DMS79 treated with DMSO at 0.1 percent for 48 hours (cell line): ENCODE data around the gene CRYGB.
"Not testable (repeated sequence)": the region's sequence is repeated elsewhere in the genome, so short reads cannot be mapped to it uniquely, and the experiment has no call there.

ENCODE experiments used
- DNase-seq: peaks from one replicate; lab custom pipeline; 2025; lab: John Stamatoyannopoulos, UW

CRYGB gene

GRCh38 chr2:208112969-208113368, 33.0 kb downstream of the CRYGB start:
- DNase-seq, result peak; percentile 40

GRCh38 chr2:208112273-208112745, 33.6 kb downstream of the CRYGB start:
- DNase-seq, result not testable (repeated sequence)

GRCh38 chr2:208103616-208104015, 42.3 kb downstream of the CRYGB start:
- DNase-seq, result no peak

GRCh38 chr2:208101716-208102631, 44.0 kb downstream of the CRYGB start:
- DNase-seq, result peak; percentile 25

- DNase-seq, result no peak
These were observed 46.1 kb downstream of the CRYGB start for GRCh38 chr2:208099682-208100470.

- not testable (repeated sequence) for DNase-seq
These were observed 47.3 kb downstream of the CRYGB start for GRCh38 chr2:208098701-208099100.

GRCh38 chr2:208098267-208098666, 47.7 kb downstream of the CRYGB start:
- no peak for DNase-seq

- no peak for DNase-seq
These were observed 48.2 kb downstream of the CRYGB start for GRCh38 chr2:208097801-208098200.

- no peak for DNase-seq
These were observed 48.6 kb downstream of the CRYGB start for GRCh38 chr2:208097313-208097712.

- DNase-seq, result no peak
These were observed 49.9 kb downstream of the CRYGB start for GRCh38 chr2:208096080-208096479.

- no peak for DNase-seq
These were observed 52.8 kb downstream of the CRYGB start for GRCh38 chr2:208093128-208093527.
